Activated naive CD8-positive, alpha-beta T cell (primary cell): ENCODE data around the gene ZNF662.

ENCODE experiments used
- H3K27ac Mint-ChIP-seq: one replicate; pipeline ENCODE4 v1.8.0; 2021; ENCODE audit warnings: mixed read lengths
- H3K27me3 Mint-ChIP-seq: one replicate; pipeline ENCODE4 v1.8.0; 2021; ENCODE audit warnings: mixed read lengths
- H3K36me3 Mint-ChIP-seq: one replicate; pipeline ENCODE4 v1.8.0; 2021; ENCODE audit warnings: mixed read lengths
- H3K4me1 Mint-ChIP-seq: one replicate; pipeline ENCODE4 v1.8.0; 2021; ENCODE audit warnings: low read depth, mixed read lengths
- H3K4me3 Mint-ChIP-seq: one replicate; pipeline ENCODE4 v1.8.0; 2021; ENCODE audit warnings: mild to moderate bottlenecking, mixed read lengths
- H3K9me3 Mint-ChIP-seq: one replicate; pipeline ENCODE4 v1.8.0; 2021; ENCODE audit warnings: low read depth, mixed read lengths

ZNF662 gene

GRCh38 chr3:42902257-42902656, 3.7 kb upstream of the ZNF662 start:
- Mint-ChIP-seq H3K4me3 (no peak overlapping the region), H3K9me3 (no peaks in the 10 kb centered on the region), H3K27ac (no peak overlapping the region), H3K27me3 (no peaks in the 10 kb centered on the region), H3K36me3 (peaks cover 4% of the 10 kb centered on the region), H3K4me1 (peaks cover 17% of the 10 kb centered on the region)

- no peak overlapping the region for H3K27ac Mint-ChIP-seq
- H3K4me3 Mint-ChIP-seq, result no peak overlapping the region
- H3K9me3 Mint-ChIP-seq, result no peaks in the 10 kb centered on the region
- H3K36me3 Mint-ChIP-seq, result peaks cover 8% of the 10 kb centered on the region
- H3K27me3 Mint-ChIP-seq, result no peaks in the 10 kb centered on the region
- H3K4me1 Mint-ChIP-seq, result peaks cover 20% of the 10 kb centered on the region
Observed at GRCh38 chr3:42904076-42904475, 1.9 kb upstream of the ZNF662 start.

GRCh38 chr3:42905740-42906069, 237 bp upstream of the ZNF662 start:
- peak overlapping the region; percentile 77 for H3K27ac Mint-ChIP-seq

GRCh38 chr3:42906848-42907183, 874 bp downstream of the ZNF662 start:
- Mint-ChIP-seq H3K27ac (peak overlapping the region; percentile 55), H3K36me3 (peaks cover 23% of the 10 kb centered on the region)

More at GRCh38 chr3:42905740-42906069, 237 bp upstream of the ZNF662 start:
- H3K4me1 Mint-ChIP-seq, result peaks cover 20% of the 10 kb centered on the region
- H3K27me3 Mint-ChIP-seq, result no peaks in the 10 kb centered on the region
- H3K9me3 Mint-ChIP-seq, result peaks cover 5% of the 10 kb centered on the region
- peak overlapping the region; percentile 81 for H3K4me3 Mint-ChIP-seq
- H3K36me3 Mint-ChIP-seq, result peaks cover 13% of the 10 kb centered on the region

GRCh38 chr3:42908675-42909074, 2.7 kb downstream of the ZNF662 start:
- no peak overlapping the region for H3K27ac Mint-ChIP-seq
- no peak overlapping the region for H3K4me3 Mint-ChIP-seq
- H3K4me1 Mint-ChIP-seq, result peaks cover 20% of the 10 kb centered on the region
- H3K36me3 Mint-ChIP-seq, result peaks cover 27% of the 10 kb centered on the region
- H3K27me3 Mint-ChIP-seq, result no peaks in the 10 kb centered on the region
- H3K9me3 Mint-ChIP-seq, result peaks cover 19% of the 10 kb centered on the region

More at GRCh38 chr3:42906848-42907183, 874 bp downstream of the ZNF662 start:
- peaks cover 20% of the 10 kb centered on the region for H3K4me1 Mint-ChIP-seq
- H3K9me3 Mint-ChIP-seq, result peaks cover 12% of the 10 kb centered on the region
- no peaks in the 10 kb centered on the region for H3K27me3 Mint-ChIP-seq
- H3K4me3 Mint-ChIP-seq, result peak overlapping the region; percentile 81

- Mint-ChIP-seq H3K4me1 (peaks cover 10% of the 10 kb centered on the region), H3K4me3 (no peak overlapping the region)
Observed at GRCh38 chr3:42911551-42911950, 5.6 kb downstream of the ZNF662 start.

GRCh38 chr3:42914771-42915515, 9.0 kb downstream of the ZNF662 start:
- Mint-ChIP-seq H3K27me3 (no peaks in the 10 kb centered on the region), H3K4me1 (no peaks in the 10 kb centered on the region), H3K9me3 (peaks cover 46% of the 10 kb centered on the region), H3K4me3 (no peak overlapping the region), H3K27ac (no peak overlapping the region), H3K36me3 (peaks cover 53% of the 10 kb centered on the region)

More at GRCh38 chr3:42911551-42911950, 5.6 kb downstream of the ZNF662 start:
- peaks cover 37% of the 10 kb centered on the region for H3K9me3 Mint-ChIP-seq
- peaks cover 47% of the 10 kb centered on the region for H3K36me3 Mint-ChIP-seq
- H3K27me3 Mint-ChIP-seq, result no peaks in the 10 kb centered on the region
- H3K27ac Mint-ChIP-seq, result no peak overlapping the region

- Mint-ChIP-seq H3K4me1 (peaks cover 15% of the 10 kb centered on the region), H3K27ac (no peak overlapping the region)
Observed at GRCh38 chr3:42923606-42924005, 17.7 kb downstream of the ZNF662 start.

GRCh38 chr3:42926310-42926709, 20.4 kb downstream of the ZNF662 start:
- H3K4me3 Mint-ChIP-seq, result no peak overlapping the region
- peaks cover 15% of the 10 kb centered on the region for H3K4me1 Mint-ChIP-seq
- no peaks in the 10 kb centered on the region for H3K36me3 Mint-ChIP-seq
- peak overlapping the region; percentile 23 for H3K27ac Mint-ChIP-seq
- H3K27me3 Mint-ChIP-seq, result no peaks in the 10 kb centered on the region
- H3K9me3 Mint-ChIP-seq, result peaks cover 9% of the 10 kb centered on the region

More at GRCh38 chr3:42923606-42924005, 17.7 kb downstream of the ZNF662 start:
- Mint-ChIP-seq H3K4me3 (no peak overlapping the region), H3K9me3 (peaks cover 13% of the 10 kb centered on the region), H3K27me3 (no peaks in the 10 kb centered on the region), H3K36me3 (peaks cover 2% of the 10 kb centered on the region)

GRCh38 chr3:42934111-42934510, 28.2 kb downstream of the ZNF662 start:
- Mint-ChIP-seq H3K9me3 (no peaks in the 10 kb centered on the region), H3K4me3 (no peak overlapping the region), H3K27ac (no peak overlapping the region), H3K27me3 (no peaks in the 10 kb centered on the region), H3K4me1 (peaks cover 26% of the 10 kb centered on the region), H3K36me3 (peaks cover 3% of the 10 kb centered on the region)

GRCh38 chr3:42934910-42935309, 29.0 kb downstream of the ZNF662 start:
- peaks cover 26% of the 10 kb centered on the region for H3K4me1 Mint-ChIP-seq
- no peaks in the 10 kb centered on the region for H3K27me3 Mint-ChIP-seq
- H3K36me3 Mint-ChIP-seq, result peaks cover 5% of the 10 kb centered on the region
- H3K4me3 Mint-ChIP-seq, result no peak overlapping the region
- no peak overlapping the region for H3K27ac Mint-ChIP-seq
- H3K9me3 Mint-ChIP-seq, result no peaks in the 10 kb centered on the region

- Mint-ChIP-seq H3K4me3 (peak overlapping the region; percentile 21), H3K9me3 (no peaks in the 10 kb centered on the region), H3K27me3 (no peaks in the 10 kb centered on the region), H3K27ac (no peak overlapping the region), H3K36me3 (peaks cover 5% of the 10 kb centered on the region), H3K4me1 (peaks cover 26% of the 10 kb centered on the region)
Observed at GRCh38 chr3:42935472-42935871, 29.5 kb downstream of the ZNF662 start.

GRCh38 chr3:42936157-42936981, 30.4 kb downstream of the ZNF662 start:
- H3K27me3 Mint-ChIP-seq, result no peaks in the 10 kb centered on the region
- H3K36me3 Mint-ChIP-seq, result peaks cover 5% of the 10 kb centered on the region
- peak overlapping the region; percentile 35 for H3K4me3 Mint-ChIP-seq
- peaks cover 26% of the 10 kb centered on the region for H3K4me1 Mint-ChIP-seq
- H3K9me3 Mint-ChIP-seq, result no peaks in the 10 kb centered on the region
- H3K27ac Mint-ChIP-seq, result no peak overlapping the region

GRCh38 chr3:42937334-42937733, 31.4 kb downstream of the ZNF662 start:
- Mint-ChIP-seq H3K36me3 (peaks cover 5% of the 10 kb centered on the region), H3K27ac (no peak overlapping the region), H3K4me3 (no peak overlapping the region), H3K9me3 (no peaks in the 10 kb centered on the region), H3K27me3 (no peaks in the 10 kb centered on the region), H3K4me1 (peaks cover 26% of the 10 kb centered on the region)

- Mint-ChIP-seq H3K27ac (no peak overlapping the region), H3K9me3 (no peaks in the 10 kb centered on the region), H3K36me3 (peaks cover 2% of the 10 kb centered on the region), H3K27me3 (no peaks in the 10 kb centered on the region), H3K4me3 (no peak overlapping the region), H3K4me1 (no peaks in the 10 kb centered on the region)
Observed at GRCh38 chr3:42942693-42943092, 36.8 kb downstream of the ZNF662 start.
